LNCAP (cell line): ENCODE data around the gene TMEM270.

Source experiments
- TF ChIP-seq, protein P1 (sequence below): fragments of 450-650 bp; IDR thresholded peaks from 2 replicates; pipeline ENCODE4 v1.5.1; 2017; ENCODE audit warnings: mild to moderate bottlenecking

The TMEM270 gene

DNA sequence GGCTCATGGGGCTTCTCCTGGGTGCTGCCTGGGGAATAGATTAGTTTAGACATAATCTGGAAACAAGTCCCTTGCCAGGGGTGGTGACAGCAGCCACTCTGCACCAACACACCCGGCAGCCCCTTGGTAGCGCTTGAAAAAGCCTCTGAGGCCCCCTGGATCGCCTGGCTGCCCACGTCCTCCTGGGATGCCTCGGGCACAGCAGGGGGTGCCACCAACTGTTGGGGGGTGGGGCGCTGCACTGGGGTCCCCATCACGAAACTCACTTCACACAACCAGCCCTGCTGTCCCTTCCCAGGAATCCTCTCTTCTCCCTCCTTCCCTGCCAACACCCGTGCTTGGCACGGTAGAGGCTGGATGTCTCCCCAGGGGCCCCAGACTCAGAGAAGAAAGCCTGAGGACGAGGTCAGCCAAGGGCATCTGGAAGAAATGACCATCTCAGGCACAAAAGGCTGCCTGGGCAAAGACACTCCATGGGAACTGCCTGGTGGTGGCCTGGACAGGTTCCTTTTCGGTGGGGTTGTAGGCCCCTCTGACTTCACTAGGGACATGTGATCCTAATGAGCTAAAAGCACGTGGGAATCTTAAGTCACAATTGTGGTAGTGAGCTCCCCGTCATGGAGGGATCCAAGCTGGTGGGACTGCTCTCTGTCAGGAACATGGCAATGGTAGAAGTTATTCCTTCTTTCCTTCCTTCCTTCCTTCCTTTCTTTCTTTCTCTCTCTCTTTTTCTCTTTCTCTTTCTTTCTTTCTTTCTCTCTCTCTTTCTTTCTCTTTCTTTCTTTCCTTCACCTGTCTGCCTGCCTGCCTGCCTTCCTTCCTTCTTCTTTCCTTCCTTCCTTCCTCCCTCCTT, 11.3 kb downstream of the TMEM270 start:
- TF ChIP-seq, protein P1, sequence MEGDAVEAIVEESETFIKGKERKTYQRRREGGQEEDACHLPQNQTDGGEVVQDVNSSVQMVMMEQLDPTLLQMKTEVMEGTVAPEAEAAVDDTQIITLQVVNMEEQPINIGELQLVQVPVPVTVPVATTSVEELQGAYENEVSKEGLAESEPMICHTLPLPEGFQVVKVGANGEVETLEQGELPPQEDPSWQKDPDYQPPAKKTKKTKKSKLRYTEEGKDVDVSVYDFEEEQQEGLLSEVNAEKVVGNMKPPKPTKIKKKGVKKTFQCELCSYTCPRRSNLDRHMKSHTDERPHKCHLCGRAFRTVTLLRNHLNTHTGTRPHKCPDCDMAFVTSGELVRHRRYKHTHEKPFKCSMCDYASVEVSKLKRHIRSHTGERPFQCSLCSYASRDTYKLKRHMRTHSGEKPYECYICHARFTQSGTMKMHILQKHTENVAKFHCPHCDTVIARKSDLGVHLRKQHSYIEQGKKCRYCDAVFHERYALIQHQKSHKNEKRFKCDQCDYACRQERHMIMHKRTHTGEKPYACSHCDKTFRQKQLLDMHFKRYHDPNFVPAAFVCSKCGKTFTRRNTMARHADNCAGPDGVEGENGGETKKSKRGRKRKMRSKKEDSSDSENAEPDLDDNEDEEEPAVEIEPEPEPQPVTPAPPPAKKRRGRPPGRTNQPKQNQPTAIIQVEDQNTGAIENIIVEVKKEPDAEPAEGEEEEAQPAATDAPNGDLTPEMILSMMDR, result no peak

DNA sequence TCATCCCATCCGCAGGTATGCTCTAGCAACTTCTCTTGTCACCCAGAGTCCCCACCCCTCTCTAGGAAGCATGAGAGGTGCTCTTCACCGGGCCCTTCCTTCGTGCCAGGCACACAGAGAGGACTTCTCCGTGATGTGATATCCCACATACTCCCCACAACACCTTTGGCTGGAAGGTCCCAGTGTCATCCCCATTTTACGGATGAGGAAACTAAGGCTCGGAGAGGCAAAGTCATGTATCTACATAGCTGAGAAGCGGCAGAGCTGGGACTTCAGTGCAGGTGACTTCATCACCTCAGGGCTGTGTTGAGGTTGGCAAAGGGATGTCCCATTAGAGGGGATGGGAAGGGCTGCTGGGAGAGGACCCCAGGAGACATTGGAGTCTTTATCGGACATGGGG, 15.4 kb downstream of the TMEM270 start:
- TF ChIP-seq, protein P1, result no peak

GRCh38 chr7:73876973-73877372, 16.0 kb downstream of the TMEM270 start:
- TF ChIP-seq, protein P1, result no peak

GRCh38 chr7:73879977-73880681, 19.2 kb downstream of the TMEM270 start:
- TF ChIP-seq, protein P1, result no peak

DNA sequence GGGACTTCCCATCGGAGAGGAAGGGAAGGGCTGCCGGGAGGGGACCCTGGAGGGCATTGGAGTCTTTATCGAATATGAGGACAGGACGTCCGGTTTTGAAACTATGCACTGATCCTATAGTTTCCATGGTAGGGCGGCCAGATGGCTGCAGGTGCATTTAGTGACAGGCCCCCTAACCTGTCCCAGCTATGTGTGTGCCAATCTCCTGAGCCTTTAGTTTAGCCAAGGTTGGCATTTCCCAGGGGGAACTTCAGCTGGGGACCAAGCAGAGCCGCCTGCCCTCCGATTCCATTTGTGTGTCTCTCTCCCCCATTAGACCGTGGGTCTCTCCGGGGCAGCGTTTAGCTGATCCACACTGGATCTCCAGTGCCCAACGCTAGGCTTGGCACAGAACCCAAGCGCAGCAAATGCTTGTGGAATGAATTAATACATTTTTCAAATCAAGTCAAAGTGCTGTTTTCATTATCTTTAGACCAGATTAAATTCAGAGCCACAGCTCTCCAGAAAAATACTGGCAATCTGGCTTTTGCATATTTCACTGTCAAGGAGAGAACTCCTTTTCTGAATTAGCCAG, 19.9 kb downstream of the TMEM270 start:
- TF ChIP-seq, protein P1, result no peak

GRCh38 chr7:73881352-73882046, 20.5 kb downstream of the TMEM270 start:
- TF ChIP-seq, protein P1, result no peak

DNA sequence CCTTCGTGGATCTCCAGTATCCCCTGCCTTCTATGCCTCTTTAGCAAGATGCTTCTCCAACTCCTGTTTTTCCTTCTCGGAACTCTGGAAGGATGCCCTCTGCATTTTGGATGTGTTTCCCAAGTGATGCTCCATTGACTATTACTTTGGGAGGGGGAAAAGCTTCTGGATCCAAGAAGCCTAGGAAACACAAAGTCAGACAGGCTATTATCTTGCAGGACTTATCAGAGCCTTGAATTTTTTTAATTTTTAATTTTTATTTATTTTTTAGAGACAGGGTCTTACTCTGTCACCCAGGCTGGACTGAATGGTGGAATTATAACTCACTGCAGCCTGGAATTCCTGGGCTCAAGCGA, 21.1 kb downstream of the TMEM270 start:
- TF ChIP-seq, protein P1, result no peak
